Fibroblast of lung (primary cell): Measurements from ENCODE around the gene RNF167. TPM values are rescaled to one million over a fixed set of nuclear protein-coding genes. Genes with fewer than 3 reads are reported as not detected.
"Not testable (repeated sequence)": the region's sequence is repeated elsewhere in the genome, so short reads cannot be mapped to it uniquely, and the experiment has no call there.

Experiments
- DNase-seq, 2 donors: peaks; one replicate each; pipeline versions ENCODE4 v3.0.0 to v3.0.0-alpha.2; 2010; ENCODE audit warnings: low read depth in 2 of 2
- H2AFZ ChIP-seq: 2 replicates; pipeline ENCODE4 v1.5.1; 2012; ENCODE audit warnings: low read length, control low read depth, inconsistent platforms
- H3K27ac ChIP-seq: 2 replicates; pipeline ENCODE4 v1.5.1; 2011; ENCODE audit warnings: low read length, control low read depth; ENCODE audit not compliant: insufficient read depth
- H3K27me3 ChIP-seq: 2 replicates; pipeline ENCODE4 v1.5.1; 2011; ENCODE audit warnings: mild to moderate bottlenecking, low read length; ENCODE audit not compliant: control insufficient read depth, insufficient read depth
- H3K36me3 ChIP-seq: 2 replicates; pipeline ENCODE4 v1.5.1; 2011; ENCODE audit warnings: low read length; ENCODE audit not compliant: control insufficient read depth, insufficient read depth
- H3K4me1 ChIP-seq: 2 replicates; pipeline ENCODE4 v1.5.1; 2011; ENCODE audit warnings: low read length; ENCODE audit not compliant: control insufficient read depth, insufficient read depth; ENCODE audit errors: extremely low read depth
- H3K4me2 ChIP-seq: 2 replicates; pipeline ENCODE4 v1.5.1; 2011; ENCODE audit warnings: low read length, control low read depth; ENCODE audit not compliant: insufficient read depth; ENCODE audit errors: extremely low read depth
- H3K4me3 ChIP-seq, 4 experiments: fragments of 200-600 bp in 1 of 4; sonication (generic) in 1 of 4; replicated peaks in 1 of 4; 2 replicates each; pipeline ENCODE4 v1.5.1; 2011 to 2016; ENCODE audit warnings: low read length in 4 of 4, low read depth in 3 of 4, mild to moderate bottlenecking in 3 of 4, control low read depth in 2 of 4, inconsistent platforms in 1 of 4, mixed read lengths in 1 of 4; ENCODE audit not compliant: insufficient read depth in 1 of 4; ENCODE audit errors: control extremely low read depth in 1 of 4
- H3K79me2 ChIP-seq: 2 replicates; pipeline ENCODE4 v1.5.1; 2012; ENCODE audit warnings: mild to moderate bottlenecking, low read length, inconsistent platforms; ENCODE audit not compliant: control insufficient read depth, insufficient read depth
- H3K9ac ChIP-seq: 2 replicates; pipeline ENCODE4 v1.5.1; 2011; ENCODE audit warnings: mild to moderate bottlenecking, low read length, control low read depth; ENCODE audit not compliant: insufficient read depth
- H3K9me3 ChIP-seq: 2 replicates; pipeline ENCODE4 v1.5.1; 2012; ENCODE audit warnings: low read depth, low read length; ENCODE audit not compliant: control insufficient read depth, insufficient read depth
- H4K20me1 ChIP-seq: 2 replicates; pipeline ENCODE4 v1.5.1; 2011; ENCODE audit warnings: low read length; ENCODE audit not compliant: control insufficient read depth, insufficient read depth; ENCODE audit errors: extremely low read depth
- EZH2 ChIP-seq: IDR thresholded peaks from 2 replicates; pipeline ENCODE4 v1.5.1; 2012; ENCODE audit warnings: low read length, control low read depth, mild to moderate bottlenecking; ENCODE audit errors: missing control alignments
- polyA plus RNA-seq, 2 donors: library from polyadenylated mRNA; depleted of rRNA in 1 of 2; stranded (reverse) in 1 of 2; unstranded in 1 of 2; fragments of >200 nt; gene quantifications; 2 replicates each; pipeline ENCODE4 v1.2.1, GENCODE V29; 2011 to 2012; ENCODE audit warnings: missing spikeins in 1 of 2
- total RNA-seq: library from RNA; depleted of rRNA; stranded (reverse); fragments of >200 nt; gene quantifications from 2 replicates; pipeline ENCODE4 v1.2.1, GENCODE V29; 2014
- TF ChIP-seq, protein P1 (sequence below), 2 donors: IDR thresholded peaks in 1 of 2; conservative IDR thresholded peaks in 1 of 2; 1 replicate in 1 of 2; 2 replicates in 1 of 2; pipeline ENCODE4 v1.5.1; 2011 to 2012; ENCODE audit warnings: low read length in 2 of 2, control low read depth in 1 of 2, inconsistent platforms in 1 of 2, low read depth in 1 of 2, mild to moderate bottlenecking in 1 of 2

RNF167 gene
- total and polyA plus RNA-seq, 2 donors (not counting 1 experiment from before 2014, with no cell fraction given): 22.8 to 52.6 TPM

DNA sequence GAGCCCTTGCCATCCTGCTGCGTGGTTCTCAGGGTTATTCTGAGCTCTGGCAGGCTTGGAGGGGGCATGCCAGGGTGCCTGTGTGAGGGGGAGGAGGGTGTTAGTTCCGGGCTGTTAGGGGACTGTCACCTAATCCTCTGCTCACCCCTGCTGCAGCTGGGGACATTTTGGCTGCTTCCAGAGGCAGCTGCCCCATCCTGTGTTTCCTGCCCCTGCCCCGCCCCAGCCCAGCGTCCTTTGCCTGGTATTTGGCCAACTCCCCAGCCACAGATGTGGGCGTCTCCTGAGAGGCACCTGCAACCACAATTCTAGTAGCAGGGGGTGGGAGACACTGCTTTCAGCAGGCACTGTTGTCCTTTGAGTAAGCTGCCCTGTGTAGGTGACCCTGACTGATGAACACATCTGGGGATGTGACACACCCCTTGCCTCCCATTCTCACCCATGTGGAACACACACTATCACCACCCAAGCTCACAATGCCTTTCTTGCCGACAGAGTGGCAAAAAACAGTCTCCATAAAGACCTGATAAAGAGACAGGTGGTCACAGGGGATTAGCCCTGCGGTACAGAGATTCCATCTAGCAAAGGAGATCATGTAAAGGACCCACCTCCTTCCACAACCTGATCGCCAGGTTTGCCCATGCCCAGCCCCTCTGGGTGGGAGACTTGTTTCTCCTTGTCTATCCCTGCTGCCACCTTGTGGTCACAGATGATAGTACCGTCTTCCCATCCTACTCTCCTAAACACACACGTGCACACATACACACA lies 36.8 kb upstream of the RNF167 start, which contains the start of gene CHRNE:
CHRNE (minus strand) TSS at position 48 of the 768 bp plus-strand sequence; CDS start at position 13, 35 bp downstream.
- H3K4me3 ChIP-seq: no peak within 1 kb of the TSS
- peaks cover 4% of the 10 kb centered on the region for H3K4me1 ChIP-seq
- no peak within 1 kb of the TSS for H3K27ac ChIP-seq
- peaks cover 2% of the 10 kb centered on the region for H3K36me3 ChIP-seq
- H4K20me1 ChIP-seq: no peaks in the 10 kb centered on the region
- no peaks in the 10 kb centered on the region for H3K9me3 ChIP-seq
- peak; percentile 68 to 79 for DNase-seq
- TF ChIP-seq, protein P1, sequence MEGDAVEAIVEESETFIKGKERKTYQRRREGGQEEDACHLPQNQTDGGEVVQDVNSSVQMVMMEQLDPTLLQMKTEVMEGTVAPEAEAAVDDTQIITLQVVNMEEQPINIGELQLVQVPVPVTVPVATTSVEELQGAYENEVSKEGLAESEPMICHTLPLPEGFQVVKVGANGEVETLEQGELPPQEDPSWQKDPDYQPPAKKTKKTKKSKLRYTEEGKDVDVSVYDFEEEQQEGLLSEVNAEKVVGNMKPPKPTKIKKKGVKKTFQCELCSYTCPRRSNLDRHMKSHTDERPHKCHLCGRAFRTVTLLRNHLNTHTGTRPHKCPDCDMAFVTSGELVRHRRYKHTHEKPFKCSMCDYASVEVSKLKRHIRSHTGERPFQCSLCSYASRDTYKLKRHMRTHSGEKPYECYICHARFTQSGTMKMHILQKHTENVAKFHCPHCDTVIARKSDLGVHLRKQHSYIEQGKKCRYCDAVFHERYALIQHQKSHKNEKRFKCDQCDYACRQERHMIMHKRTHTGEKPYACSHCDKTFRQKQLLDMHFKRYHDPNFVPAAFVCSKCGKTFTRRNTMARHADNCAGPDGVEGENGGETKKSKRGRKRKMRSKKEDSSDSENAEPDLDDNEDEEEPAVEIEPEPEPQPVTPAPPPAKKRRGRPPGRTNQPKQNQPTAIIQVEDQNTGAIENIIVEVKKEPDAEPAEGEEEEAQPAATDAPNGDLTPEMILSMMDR (conservative IDR thresholded peaks at IDR 0.05 in 1 of 2, IDR thresholded peaks at IDR 0.05 in 1 of 2; ENCODE audit: low read depth in 1 of 2, low read length in 2 of 2): peak; percentile 64 to 86
- no peak for TF ChIP-seq EZH2
- no peaks in the 10 kb centered on the region for H3K79me2 ChIP-seq
- H3K4me2 ChIP-seq: no peak within 1 kb of the TSS
- no peak within 1 kb of the TSS for H3K9ac ChIP-seq
- no peak within 1 kb of the TSS for H2AFZ ChIP-seq
- H3K27me3 ChIP-seq: peaks cover 2% of the 10 kb centered on the region

DNA sequence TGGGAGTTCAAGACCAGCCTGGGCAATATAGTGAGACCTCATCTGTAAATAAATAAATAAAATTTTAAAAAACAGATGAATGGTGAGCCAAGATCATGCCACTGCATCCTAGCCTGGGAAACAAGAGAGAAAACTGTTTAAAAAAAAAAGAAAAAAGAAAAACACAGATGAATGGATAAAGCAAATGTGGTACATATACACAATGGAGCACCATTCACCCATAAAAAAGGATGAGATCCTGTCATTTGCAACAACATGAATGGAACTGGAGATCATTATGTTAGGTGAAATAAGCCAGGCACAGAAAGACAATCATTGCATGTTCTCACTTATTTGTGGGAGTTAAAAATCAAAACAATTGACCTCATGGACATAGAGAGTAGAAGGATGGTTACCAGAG lies 33.4 kb upstream of the RNF167 start:
- not testable (repeated sequence) for H4K20me1 ChIP-seq, H3K36me3 ChIP-seq, H3K4me1 ChIP-seq, H3K79me2 ChIP-seq, H3K9ac ChIP-seq, H3K4me2 ChIP-seq, H3K27me3 ChIP-seq, H3K9me3 ChIP-seq, DNase-seq, H3K27ac ChIP-seq, H3K4me3 ChIP-seq, H2AFZ ChIP-seq

DNA sequence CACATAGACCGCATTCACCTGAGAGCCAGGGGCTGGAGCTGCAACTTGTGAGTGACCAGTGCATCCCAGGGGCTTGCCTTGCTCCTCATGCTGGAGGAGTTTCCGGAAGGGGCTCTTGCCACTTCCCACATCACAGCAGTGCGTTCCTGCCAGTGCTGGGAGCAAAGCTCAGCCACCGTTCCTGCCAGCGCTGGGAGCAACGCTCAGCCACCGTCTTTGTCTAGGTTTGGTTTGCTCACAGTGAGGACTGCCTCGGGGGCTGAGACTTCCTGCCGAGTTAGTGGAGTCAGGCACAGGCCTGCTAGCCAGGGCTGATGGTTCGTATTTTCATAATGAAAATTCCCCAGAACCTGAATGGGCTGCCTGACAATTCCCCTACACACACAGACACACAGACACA lies 31.8 kb upstream of the RNF167 start:
- Histone ChIP-seq H3K9ac (no peak overlapping the region), H3K4me3 (no peak overlapping the region), H3K4me2 (no peak overlapping the region), H4K20me1 (no peaks in the 10 kb centered on the region), H3K36me3 (no peaks in the 10 kb centered on the region), H3K4me1 (peaks cover 6% of the 10 kb centered on the region), H3K27me3 (peaks cover 2% of the 10 kb centered on the region), H3K27ac (peak overlapping the region; percentile 62), H3K9me3 (no peaks in the 10 kb centered on the region), H2AFZ (peak overlapping the region; percentile 88), H3K79me2 (no peaks in the 10 kb centered on the region)
- no peak for DNase-seq
- no peak for TF ChIP-seq EZH2
- TF ChIP-seq, protein P1 (conservative IDR thresholded peaks at IDR 0.05 in 1 of 2, IDR thresholded peaks at IDR 0.05 in 1 of 2; ENCODE audit: low read depth in 1 of 2, low read length in 2 of 2): no peak
